ENCODE results near the gene ALCAM.
"Not testable (repeated sequence)": the region's sequence is repeated elsewhere in the genome, so short reads cannot be mapped to it uniquely, and the experiment has no call there.

Gene ALCAM

GRCh38 chr3:105387122-105387751 lies 20.5 kb downstream of the ALCAM start:
- TF ChIP-seq, protein P1, sequence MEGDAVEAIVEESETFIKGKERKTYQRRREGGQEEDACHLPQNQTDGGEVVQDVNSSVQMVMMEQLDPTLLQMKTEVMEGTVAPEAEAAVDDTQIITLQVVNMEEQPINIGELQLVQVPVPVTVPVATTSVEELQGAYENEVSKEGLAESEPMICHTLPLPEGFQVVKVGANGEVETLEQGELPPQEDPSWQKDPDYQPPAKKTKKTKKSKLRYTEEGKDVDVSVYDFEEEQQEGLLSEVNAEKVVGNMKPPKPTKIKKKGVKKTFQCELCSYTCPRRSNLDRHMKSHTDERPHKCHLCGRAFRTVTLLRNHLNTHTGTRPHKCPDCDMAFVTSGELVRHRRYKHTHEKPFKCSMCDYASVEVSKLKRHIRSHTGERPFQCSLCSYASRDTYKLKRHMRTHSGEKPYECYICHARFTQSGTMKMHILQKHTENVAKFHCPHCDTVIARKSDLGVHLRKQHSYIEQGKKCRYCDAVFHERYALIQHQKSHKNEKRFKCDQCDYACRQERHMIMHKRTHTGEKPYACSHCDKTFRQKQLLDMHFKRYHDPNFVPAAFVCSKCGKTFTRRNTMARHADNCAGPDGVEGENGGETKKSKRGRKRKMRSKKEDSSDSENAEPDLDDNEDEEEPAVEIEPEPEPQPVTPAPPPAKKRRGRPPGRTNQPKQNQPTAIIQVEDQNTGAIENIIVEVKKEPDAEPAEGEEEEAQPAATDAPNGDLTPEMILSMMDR (IDR thresholded peaks at IDR 0.05; ENCODE audit: low read depth, low read length, missing control alignments), result no peak
- no peak for DNase-seq (ENCODE audit: low read depth)
- no peak overlapping the region for H3K4me3 ChIP-seq (ENCODE audit: low read depth, low read length)

DNA sequence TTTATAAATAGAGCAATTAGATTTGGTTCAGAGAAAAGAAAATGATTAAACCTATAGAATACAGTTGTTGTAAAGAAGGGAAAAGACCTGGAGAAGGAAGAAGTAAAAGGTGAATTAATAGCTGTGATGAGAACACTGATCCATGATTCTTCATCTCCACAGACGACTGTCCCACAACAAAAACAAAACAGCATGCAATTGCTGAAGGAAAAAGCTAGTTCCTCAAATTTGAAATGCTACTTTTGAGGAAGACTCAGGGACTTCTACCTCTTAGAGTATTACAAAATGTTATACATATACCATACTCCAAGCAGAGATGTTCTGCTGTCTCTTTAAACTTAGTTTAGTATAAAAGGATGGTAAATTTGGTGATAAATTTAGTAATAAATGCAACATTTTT lies 21.5 kb downstream of the ALCAM start:
- no peak overlapping the region for H3K4me3 ChIP-seq (ENCODE audit: low read depth, low read length)
- TF ChIP-seq, protein P1 (IDR thresholded peaks at IDR 0.05; ENCODE audit: low read depth, low read length, missing control alignments), result no peak
- DNase-seq (ENCODE audit: low read depth), result no peak

DNA sequence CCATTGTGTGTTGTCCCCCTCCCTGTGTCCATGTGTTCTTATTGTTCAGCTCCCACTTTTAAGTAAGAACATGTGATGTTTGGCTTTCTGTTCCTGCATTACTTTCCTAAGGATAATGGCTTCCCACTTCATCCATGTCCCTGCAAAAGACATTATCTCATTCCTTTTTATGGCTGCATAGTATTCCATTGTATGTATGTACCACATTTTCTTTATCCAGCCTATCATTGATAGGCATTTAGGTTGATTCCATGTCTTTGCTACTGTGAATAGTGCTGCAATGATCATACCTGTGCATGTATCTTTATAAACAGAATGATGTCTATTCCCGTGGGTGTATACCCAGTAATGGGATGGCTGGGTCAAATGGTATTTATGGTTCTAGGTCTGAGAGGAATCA lies 23.1 kb downstream of the ALCAM start:
- not testable (repeated sequence) for DNase-seq (ENCODE audit: low read depth)

DNA sequence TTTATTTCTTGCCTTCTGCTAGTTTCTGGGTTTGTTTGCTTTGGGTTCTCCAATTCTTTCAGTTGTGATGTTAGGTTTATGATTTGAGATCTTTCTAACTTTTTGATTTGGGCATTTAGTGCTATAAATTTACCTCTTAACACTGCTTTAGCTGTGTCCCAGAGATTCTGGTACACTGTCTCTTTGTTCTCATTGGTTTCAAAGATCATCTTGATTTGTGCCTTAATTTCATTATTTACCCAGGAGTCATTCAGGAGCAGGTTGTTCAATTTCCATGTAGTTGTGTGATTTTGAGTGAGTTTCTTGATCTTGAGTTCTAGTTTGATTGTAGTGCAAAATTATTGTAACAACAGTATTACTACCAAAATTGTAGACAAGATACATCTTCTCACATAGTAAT lies 25.9 kb downstream of the ALCAM start:
- not testable (repeated sequence) for H3K4me3 ChIP-seq (ENCODE audit: low read depth, low read length); DNase-seq (ENCODE audit: low read depth)

More for the DNA sequence above, 23.1 kb downstream of the ALCAM start:
- not testable (repeated sequence) for H3K4me3 ChIP-seq (ENCODE audit: low read depth, low read length)

DNA sequence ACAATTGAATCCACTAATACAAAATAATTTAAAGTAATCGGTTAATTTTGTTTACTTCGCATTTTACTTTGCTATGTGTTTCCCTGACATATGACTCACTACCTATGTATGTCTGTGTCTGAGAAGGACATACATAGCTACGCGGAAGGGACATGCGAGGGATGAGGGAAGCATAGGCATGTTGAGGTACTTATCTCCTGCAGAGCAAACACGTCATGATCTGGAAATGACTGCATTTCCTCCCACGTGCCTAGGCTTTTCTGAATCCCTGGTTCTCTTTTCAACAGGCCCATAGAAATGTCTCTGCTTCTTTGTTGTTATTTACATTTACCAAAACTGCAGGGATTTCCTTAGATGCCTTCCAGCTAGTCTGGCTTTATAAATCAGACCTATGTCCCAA lies 27.5 kb downstream of the ALCAM start:
- no peak overlapping the region for H3K4me3 ChIP-seq (ENCODE audit: low read depth, low read length)
- DNase-seq (ENCODE audit: low read depth), result no peak
- TF ChIP-seq, protein P1 (IDR thresholded peaks at IDR 0.05; ENCODE audit: low read depth, low read length, missing control alignments), result no peak

DNA sequence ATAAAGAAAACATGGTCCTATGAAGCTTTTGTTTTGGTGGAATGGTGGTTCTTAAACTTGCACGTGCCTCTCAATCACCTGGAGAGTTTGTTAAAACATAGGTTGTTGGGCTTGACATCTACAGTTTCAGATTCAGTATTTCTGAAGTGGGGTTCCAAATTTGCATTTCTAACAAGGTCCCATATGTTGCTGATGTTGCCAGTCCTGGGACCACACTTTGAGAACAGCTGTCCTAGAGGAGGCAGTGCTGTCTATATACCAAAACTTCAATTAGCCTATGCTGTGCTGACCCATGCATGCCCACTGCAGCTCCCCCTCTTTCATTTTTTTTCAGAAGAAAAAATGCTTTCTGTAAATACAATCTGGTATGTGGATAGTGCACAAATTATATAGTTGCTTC lies 31.3 kb downstream of the ALCAM start:
- DNase-seq (ENCODE audit: low read depth), result no peak
- TF ChIP-seq, protein P1 (IDR thresholded peaks at IDR 0.05; ENCODE audit: low read depth, low read length, missing control alignments), result no peak
- no peak overlapping the region for H3K4me3 ChIP-seq (ENCODE audit: low read depth, low read length)

DNA sequence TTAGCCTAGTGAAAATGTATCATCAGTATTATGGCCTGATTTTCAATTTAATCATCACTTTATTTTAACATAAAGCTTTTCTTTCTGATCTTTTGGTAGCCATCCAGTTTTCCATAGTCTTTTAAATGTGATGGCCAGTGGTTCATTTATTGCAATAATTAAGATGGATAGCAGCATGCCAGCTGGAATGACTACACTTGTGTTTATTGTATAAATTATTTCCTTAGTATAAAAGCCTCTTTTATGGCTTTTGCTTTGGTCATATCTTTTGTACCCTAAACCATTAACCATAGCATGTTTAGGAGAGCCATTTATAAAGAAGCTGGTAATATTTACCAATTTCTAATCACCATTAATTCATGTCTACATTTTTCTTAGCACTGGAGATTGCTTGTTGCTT lies 31.7 kb downstream of the ALCAM start:
- no peak overlapping the region for H3K4me3 ChIP-seq (ENCODE audit: low read depth, low read length)
- DNase-seq (ENCODE audit: low read depth), result no peak
- TF ChIP-seq, protein P1 (IDR thresholded peaks at IDR 0.05; ENCODE audit: low read depth, low read length, missing control alignments), result no peak

DNA sequence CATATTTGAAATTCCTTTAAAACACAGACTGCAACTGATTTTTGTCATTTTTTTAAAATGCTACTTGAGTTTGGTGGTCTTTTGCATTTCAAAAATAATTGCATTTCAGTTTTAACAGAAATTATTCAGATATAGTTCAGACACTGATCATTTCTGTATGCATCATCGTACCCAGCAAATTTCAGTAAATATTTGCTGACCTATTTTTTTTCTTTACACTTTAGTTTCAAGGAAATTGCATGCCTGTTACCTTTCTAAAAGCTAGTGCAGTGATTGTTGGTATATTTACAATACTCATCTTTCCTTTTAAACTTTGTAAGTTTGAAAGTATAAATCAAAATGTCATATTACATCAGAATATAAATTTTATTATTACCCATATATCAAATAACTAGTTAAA lies 32.4 kb downstream of the ALCAM start:
- TF ChIP-seq, protein P1 (IDR thresholded peaks at IDR 0.05; ENCODE audit: low read depth, low read length, missing control alignments), result no peak
- no peak for DNase-seq (ENCODE audit: low read depth)
- no peak overlapping the region for H3K4me3 ChIP-seq (ENCODE audit: low read depth, low read length)
